ENCODE results near the gene SLIT1.

Gene SLIT1

DNA sequence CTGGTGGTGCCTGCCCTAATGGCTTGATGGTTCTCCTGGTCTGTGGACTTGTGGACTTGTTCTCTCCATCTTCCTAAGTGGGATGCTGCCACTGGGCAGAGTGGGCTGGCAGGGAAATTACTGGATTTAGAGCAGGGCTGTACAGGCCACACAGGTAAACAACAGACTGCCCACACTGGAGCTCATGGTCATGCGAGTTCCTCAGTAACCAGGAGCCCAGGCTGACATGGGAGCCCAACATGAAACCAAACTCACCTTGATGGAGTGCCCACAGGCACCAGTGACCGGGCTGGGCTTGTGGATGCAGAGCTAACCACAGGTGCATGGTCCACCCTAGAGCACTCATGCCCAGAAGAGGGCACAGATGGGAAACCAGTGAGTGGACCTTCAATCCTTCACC lies 116.7 kb downstream of the SLIT1 start:
- no peak for TF ChIP-seq CTCF (IDR thresholded peaks at IDR 0.05; ENCODE audit: extremely low read depth, missing control alignments)
- no peak for DNase-seq (ENCODE audit: low spot score)

- DNase-seq (ENCODE audit: low spot score), result no peak
- TF ChIP-seq CTCF (IDR thresholded peaks at IDR 0.05; ENCODE audit: extremely low read depth, missing control alignments), result no peak
Measured at GRCh38 chr10:97067716-97068391, 117.9 kb downstream of the SLIT1 start.

GRCh38 chr10:97066877-97067555 lies 118.7 kb downstream of the SLIT1 start:
- no peak for TF ChIP-seq CTCF (IDR thresholded peaks at IDR 0.05; ENCODE audit: extremely low read depth, missing control alignments)
- no peak for DNase-seq (ENCODE audit: low spot score)

DNA sequence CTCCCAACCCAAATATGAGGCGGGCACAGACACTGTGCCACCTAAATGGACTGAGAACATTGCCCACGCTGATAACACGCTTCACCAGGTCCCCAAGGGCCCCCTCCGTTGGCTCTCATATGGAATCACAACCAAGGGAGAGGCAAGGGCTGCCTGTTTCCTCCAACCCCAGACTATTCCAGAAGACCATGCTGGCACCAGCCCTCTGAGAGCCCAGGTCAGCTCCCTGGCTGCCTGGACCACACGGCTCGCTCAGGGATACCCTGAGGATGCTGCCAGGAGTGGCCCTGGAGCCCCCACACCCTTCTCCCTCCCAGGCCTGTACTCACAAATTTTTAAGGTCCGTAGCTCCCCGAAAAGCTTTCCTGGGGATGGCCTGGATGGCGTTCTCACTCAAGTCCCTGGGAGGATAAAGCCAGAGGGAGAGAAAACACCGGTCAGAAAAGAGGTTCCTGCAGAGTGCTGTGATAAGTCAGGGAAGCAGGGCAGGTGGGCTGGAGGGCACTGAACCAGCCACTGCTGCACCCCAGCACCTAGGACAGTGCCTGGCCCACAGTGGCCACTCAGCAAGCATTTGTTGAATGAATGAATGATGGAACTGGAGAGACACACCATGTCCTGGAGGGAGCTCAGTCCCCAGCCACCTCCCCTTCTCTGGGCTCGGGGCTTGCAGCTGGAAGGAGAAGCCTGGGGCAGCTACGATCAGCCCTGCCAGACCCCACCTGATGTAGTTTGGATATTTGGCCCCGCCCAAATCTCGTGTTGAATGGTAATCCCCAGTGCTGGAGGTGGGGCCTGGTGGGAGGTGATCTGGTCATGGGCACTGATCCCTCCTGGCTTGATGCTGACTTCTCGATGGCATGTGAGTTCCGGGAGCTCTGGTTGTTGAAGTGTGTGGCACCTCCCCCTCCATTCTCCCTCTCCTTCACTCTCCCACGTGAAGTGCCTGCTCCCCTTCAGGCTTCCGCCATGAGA lies 119.8 kb downstream of the SLIT1 start:
- DNase-seq (ENCODE audit: low spot score), result no peak
- no peak for TF ChIP-seq CTCF (IDR thresholded peaks at IDR 0.05; ENCODE audit: extremely low read depth, missing control alignments)

GRCh38 chr10:97065128-97065527 lies 120.6 kb downstream of the SLIT1 start:
- DNase-seq (ENCODE audit: low spot score), result no peak

DNA sequence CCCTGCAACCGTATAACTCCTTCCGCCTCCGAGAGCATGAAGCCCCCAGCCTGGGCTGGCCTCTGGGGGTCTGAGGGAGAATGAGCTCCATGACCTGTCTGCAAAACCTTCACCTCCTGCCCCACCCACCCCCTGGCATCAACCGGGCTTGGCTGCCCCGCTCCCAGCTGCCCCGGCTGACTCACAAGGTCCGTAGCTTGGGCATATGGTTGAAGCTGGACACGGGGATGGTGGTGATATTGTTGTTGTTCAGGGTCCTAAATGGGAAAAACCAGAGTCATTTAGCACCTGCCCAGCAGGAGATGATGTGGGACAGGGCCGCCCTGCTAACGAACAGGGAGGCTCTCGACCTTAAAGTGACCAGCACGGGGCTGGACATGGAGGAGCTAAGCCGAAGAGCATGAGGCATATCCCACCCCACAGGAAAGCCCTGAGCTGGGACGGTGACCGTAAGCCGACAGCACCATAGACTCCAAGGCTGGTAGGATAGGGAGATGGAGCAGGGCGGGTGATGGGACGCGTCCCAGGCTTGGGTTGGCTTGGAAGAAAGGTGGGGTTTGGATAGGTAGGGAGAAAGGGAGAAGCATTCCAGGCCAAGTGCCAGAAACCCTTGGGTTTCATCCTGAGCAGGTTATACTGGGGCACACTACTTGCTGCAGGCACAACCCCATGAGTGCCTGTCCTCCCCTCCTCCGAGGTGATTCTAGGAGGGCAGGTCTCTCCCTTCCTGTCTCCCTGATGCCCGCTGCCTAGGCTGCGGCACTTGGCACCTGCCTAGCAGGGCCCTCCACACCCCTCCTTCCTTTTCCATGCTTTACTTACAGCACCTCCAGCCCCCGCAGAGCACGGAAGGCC lies 121.5 kb downstream of the SLIT1 start:
- no peak for DNase-seq (ENCODE audit: low spot score)
- TF ChIP-seq CTCF (IDR thresholded peaks at IDR 0.05; ENCODE audit: extremely low read depth, missing control alignments), result no peak

More at GRCh38 chr10:97065128-97065527, 120.6 kb downstream of the SLIT1 start:
- TF ChIP-seq CTCF (IDR thresholded peaks at IDR 0.05; ENCODE audit: extremely low read depth, missing control alignments), result no peak
